Transverse colon (tissue), 3 donors: ENCODE data around the gene SMIM45.

Source experiments
- POLR2A ChIP-seq: fragments of 450-650 bp; IDR thresholded peaks from one replicate; pipeline ENCODE4 v1.6.1; 2016; ENCODE audit warnings: antibody characterized with exemption, mild to moderate bottlenecking, moderate library complexity
- TF ChIP-seq, protein P1 (sequence below), 5 experiments: fragments of 200-600 bp in 3 of 5; fragments of 450-650 bp in 2 of 5; sonication (generic) in 3 of 5; IDR thresholded peaks; 1 replicate in 2 of 5; 2 replicates in 3 of 5; pipeline ENCODE4 v1.5.1; 2016 to 2017; ENCODE audit warnings: antibody characterized with exemption in 5 of 5, inconsistent platforms in 3 of 5, mild to moderate bottlenecking in 2 of 5, moderate library complexity in 1 of 5

DNA sequence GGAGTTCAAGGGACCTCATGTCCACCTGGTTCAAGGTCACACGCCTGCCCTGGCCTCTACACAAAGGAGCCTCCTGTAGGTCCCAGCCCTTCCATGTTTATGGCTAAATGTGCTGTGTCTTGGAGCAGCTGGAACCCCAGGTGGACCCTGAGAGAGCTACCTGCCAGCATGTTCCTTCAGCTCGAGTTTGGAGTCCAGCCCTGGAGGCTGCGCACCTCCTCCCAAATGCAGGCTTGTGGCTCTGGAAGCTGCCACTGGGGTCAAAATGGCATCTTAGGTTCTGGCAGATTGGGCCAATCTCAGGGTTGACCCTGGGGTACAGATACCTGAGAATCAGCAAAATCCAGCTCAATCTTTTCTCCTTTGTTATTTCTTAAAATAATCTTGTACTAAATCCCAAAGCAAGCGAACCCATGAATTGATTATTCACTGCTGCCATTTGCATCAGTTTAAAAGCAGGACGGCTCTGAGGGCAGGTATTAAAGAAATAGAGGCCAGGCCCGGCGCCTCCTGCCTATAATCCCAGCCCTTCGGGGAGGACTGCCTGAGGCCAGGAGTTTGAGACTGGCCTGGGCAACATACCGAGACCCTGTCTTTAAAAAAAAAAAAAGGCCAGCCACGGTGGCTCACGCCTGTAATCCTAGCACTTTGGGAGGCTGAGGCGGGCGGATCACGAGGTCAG is 28.2 kb upstream of the SMIM45 start:
- no peak for TF ChIP-seq POLR2A
- TF ChIP-seq, protein P1, sequence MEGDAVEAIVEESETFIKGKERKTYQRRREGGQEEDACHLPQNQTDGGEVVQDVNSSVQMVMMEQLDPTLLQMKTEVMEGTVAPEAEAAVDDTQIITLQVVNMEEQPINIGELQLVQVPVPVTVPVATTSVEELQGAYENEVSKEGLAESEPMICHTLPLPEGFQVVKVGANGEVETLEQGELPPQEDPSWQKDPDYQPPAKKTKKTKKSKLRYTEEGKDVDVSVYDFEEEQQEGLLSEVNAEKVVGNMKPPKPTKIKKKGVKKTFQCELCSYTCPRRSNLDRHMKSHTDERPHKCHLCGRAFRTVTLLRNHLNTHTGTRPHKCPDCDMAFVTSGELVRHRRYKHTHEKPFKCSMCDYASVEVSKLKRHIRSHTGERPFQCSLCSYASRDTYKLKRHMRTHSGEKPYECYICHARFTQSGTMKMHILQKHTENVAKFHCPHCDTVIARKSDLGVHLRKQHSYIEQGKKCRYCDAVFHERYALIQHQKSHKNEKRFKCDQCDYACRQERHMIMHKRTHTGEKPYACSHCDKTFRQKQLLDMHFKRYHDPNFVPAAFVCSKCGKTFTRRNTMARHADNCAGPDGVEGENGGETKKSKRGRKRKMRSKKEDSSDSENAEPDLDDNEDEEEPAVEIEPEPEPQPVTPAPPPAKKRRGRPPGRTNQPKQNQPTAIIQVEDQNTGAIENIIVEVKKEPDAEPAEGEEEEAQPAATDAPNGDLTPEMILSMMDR (IDR thresholded peaks at IDR 0.05) = no peak
